ENCODE data around the gene KLHL25. TPM values are rescaled to one million over a fixed set of nuclear protein-coding genes. Genes with fewer than 3 reads are reported as not detected.

The KLHL25 gene
- total RNA-seq, 1 donor from 2014 or later, result 45.1 TPM

- Mint-ChIP-seq H3K4me1 (ENCODE audit: low read depth, unreplicated experiment) (peaks cover 62% of the 10 kb centered on the region), H3K27me3 (ENCODE audit: unreplicated experiment) (peaks cover 27% of the 10 kb centered on the region), H3K27ac (ENCODE audit: unreplicated experiment) (peak overlapping the region; percentile 94), H3K36me3 (ENCODE audit: unreplicated experiment) (no peaks in the 10 kb centered on the region), H3K9me3 (ENCODE audit: unreplicated experiment) (peaks cover 22% of the 10 kb centered on the region), H3K4me3 (ENCODE audit: unreplicated experiment) (peak overlapping the region; percentile 43)
- DNase-seq, result peak; percentile 24
- TF ChIP-seq, protein P1, sequence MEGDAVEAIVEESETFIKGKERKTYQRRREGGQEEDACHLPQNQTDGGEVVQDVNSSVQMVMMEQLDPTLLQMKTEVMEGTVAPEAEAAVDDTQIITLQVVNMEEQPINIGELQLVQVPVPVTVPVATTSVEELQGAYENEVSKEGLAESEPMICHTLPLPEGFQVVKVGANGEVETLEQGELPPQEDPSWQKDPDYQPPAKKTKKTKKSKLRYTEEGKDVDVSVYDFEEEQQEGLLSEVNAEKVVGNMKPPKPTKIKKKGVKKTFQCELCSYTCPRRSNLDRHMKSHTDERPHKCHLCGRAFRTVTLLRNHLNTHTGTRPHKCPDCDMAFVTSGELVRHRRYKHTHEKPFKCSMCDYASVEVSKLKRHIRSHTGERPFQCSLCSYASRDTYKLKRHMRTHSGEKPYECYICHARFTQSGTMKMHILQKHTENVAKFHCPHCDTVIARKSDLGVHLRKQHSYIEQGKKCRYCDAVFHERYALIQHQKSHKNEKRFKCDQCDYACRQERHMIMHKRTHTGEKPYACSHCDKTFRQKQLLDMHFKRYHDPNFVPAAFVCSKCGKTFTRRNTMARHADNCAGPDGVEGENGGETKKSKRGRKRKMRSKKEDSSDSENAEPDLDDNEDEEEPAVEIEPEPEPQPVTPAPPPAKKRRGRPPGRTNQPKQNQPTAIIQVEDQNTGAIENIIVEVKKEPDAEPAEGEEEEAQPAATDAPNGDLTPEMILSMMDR (IDR thresholded peaks at IDR 0.05; ENCODE audit: partially characterized antibody, unreplicated experiment), result no peak
Observed at GRCh38 chr15:85750319-85751290, 44.1 kb downstream of the KLHL25 start.

- DNase-seq, result peak; percentile 60
- peak overlapping the region; percentile 64 for H3K4me3 Mint-ChIP-seq (ENCODE audit: unreplicated experiment)
Observed at GRCh38 chr15:85749261-85750151, 45.2 kb downstream of the KLHL25 start.

DNA sequence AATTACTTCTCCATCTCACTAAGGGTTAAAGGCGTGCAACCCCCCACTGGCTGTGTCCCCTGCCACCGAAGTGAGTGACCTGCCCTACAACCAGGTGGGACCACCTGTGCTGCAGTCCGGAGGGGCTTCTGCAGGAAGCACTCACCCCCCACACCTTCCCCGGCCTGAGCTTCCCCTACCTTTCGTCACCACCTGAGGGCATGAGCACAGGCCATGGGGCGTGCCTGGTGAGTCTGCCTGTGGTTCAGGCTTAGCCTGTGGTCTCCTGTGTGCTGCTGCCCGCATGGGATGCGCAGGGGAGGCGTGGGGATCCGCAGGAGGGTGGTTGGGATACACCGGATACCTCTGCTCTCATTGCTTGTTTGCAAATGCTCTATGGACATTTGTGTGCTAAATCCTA lies 46.0 kb downstream of the KLHL25 start:
- peaks cover 4% of the 10 kb centered on the region for H3K36me3 Mint-ChIP-seq (ENCODE audit: unreplicated experiment)
- peaks cover 22% of the 10 kb centered on the region for H3K27me3 Mint-ChIP-seq (ENCODE audit: unreplicated experiment)
- no peak overlapping the region for H3K4me3 Mint-ChIP-seq (ENCODE audit: unreplicated experiment)
- H3K4me1 Mint-ChIP-seq (ENCODE audit: low read depth, unreplicated experiment), result peaks cover 77% of the 10 kb centered on the region
- H3K27ac Mint-ChIP-seq (ENCODE audit: unreplicated experiment), result peak overlapping the region; percentile 66
- H3K9me3 Mint-ChIP-seq (ENCODE audit: unreplicated experiment), result peaks cover 17% of the 10 kb centered on the region
- DNase-seq, result peak; percentile 45
- TF ChIP-seq, protein P1 (IDR thresholded peaks at IDR 0.05; ENCODE audit: partially characterized antibody, unreplicated experiment), result no peak

More at GRCh38 chr15:85749261-85750151, 45.2 kb downstream of the KLHL25 start:
- Mint-ChIP-seq H3K36me3 (ENCODE audit: unreplicated experiment) (no peaks in the 10 kb centered on the region), H3K27ac (ENCODE audit: unreplicated experiment) (peak overlapping the region; percentile 94), H3K9me3 (ENCODE audit: unreplicated experiment) (peaks cover 20% of the 10 kb centered on the region), H3K4me1 (ENCODE audit: low read depth, unreplicated experiment) (peaks cover 72% of the 10 kb centered on the region), H3K27me3 (ENCODE audit: unreplicated experiment) (peaks cover 22% of the 10 kb centered on the region)
- TF ChIP-seq, protein P1 (IDR thresholded peaks at IDR 0.05; ENCODE audit: partially characterized antibody, unreplicated experiment), result no peak

DNA sequence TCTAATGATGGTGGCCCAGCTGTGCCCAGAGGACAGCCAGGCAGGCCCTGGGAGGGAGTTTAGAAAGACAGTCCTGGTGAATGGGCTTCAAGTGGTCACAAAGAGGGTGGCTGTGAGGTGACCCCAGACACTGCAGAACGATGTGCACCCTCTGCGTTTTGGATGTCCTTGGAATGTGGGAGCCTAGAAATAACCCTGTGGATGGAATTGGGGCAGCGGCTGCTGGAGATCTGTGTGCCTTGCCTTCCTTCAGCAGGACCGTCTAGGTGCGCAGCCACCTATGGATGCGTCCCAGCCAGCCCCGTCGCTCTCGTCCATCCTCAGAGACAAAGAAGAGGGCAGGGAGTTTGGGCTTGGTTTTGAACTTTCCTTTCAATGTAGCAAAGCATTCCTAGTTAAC lies 46.5 kb downstream of the KLHL25 start:
- Mint-ChIP-seq H3K27me3 (ENCODE audit: unreplicated experiment) (peaks cover 24% of the 10 kb centered on the region), H3K4me1 (ENCODE audit: low read depth, unreplicated experiment) (peaks cover 79% of the 10 kb centered on the region), H3K27ac (ENCODE audit: unreplicated experiment) (peak overlapping the region; percentile 66)

More for the DNA sequence above, 46.5 kb downstream of the KLHL25 start:
- no peak for DNase-seq
- TF ChIP-seq, protein P1 (IDR thresholded peaks at IDR 0.05; ENCODE audit: partially characterized antibody, unreplicated experiment), result no peak
- Mint-ChIP-seq H3K4me3 (ENCODE audit: unreplicated experiment) (no peak overlapping the region), H3K36me3 (ENCODE audit: unreplicated experiment) (peaks cover 4% of the 10 kb centered on the region), H3K9me3 (ENCODE audit: unreplicated experiment) (peaks cover 15% of the 10 kb centered on the region)
